ENCODE measurements around the gene PSTK.

PSTK gene

GRCh38 chr10:123021517-123021916 lies 41.3 kb downstream of the PSTK start:
- DNase-seq = peak; percentile 62

GRCh38 chr10:123024540-123024939 lies 44.3 kb downstream of the PSTK start:
- no peak for DNase-seq

- no peak for DNase-seq
These were observed 46.1 kb downstream of the PSTK start for GRCh38 chr10:123026302-123026701.

GRCh38 chr10:123027861-123028260 lies 47.7 kb downstream of the PSTK start:
- no peak for DNase-seq

GRCh38 chr10:123031124-123031523 lies 50.9 kb downstream of the PSTK start:
- no peak for DNase-seq

- no peak for DNase-seq
These were observed 54.1 kb downstream of the PSTK start for GRCh38 chr10:123034332-123034731.

- no peak for DNase-seq
These were observed 55.4 kb downstream of the PSTK start for GRCh38 chr10:123035467-123036086.

GRCh38 chr10:123038782-123039631 lies 58.8 kb downstream of the PSTK start:
- peak; percentile 75 for DNase-seq

- DNase-seq = no peak
These were observed 59.4 kb downstream of the PSTK start for GRCh38 chr10:123039632-123039930.

Data from hematopoietic multipotent progenitor cell treated with erythropoietin and hydrocortisone succinate and interleukin-3 and kit ligand, for 4 days (in vitro differentiated cells).